ENCODE results near the gene GUCA1C.

GUCA1C gene

GRCh38 chr3:108894981-108895380 is 58.7 kb downstream of the GUCA1C start:
- H3K27me3 ChIP-seq (ENCODE audit: control insufficient read depth, insufficient read depth, low read length), result no peaks in the 10 kb centered on the region
- no peak overlapping the region for H3K4me3 ChIP-seq (ENCODE audit: low read length)
- no peaks in the 10 kb centered on the region for H3K36me3 ChIP-seq (ENCODE audit: control insufficient read depth, insufficient read depth, low read length)
- H3K9ac ChIP-seq (ENCODE audit: low read length), result no peak overlapping the region
- H3K4me1 ChIP-seq (ENCODE audit: control insufficient read depth, insufficient read depth, low read length), result no peaks in the 10 kb centered on the region
- H3K9me3 ChIP-seq (ENCODE audit: control insufficient read depth, low read length), result no peaks in the 10 kb centered on the region

GRCh38 chr3:108891833-108892232 is 61.8 kb downstream of the GUCA1C start:
- Histone ChIP-seq H3K9me3 (ENCODE audit: control insufficient read depth, low read length) (no peaks in the 10 kb centered on the region), H3K9ac (ENCODE audit: low read length) (no peak overlapping the region)

GRCh38 chr3:108887777-108888176 is 65.9 kb downstream of the GUCA1C start:
- H3K36me3 ChIP-seq (ENCODE audit: control insufficient read depth, insufficient read depth, low read length), result no peaks in the 10 kb centered on the region

More at GRCh38 chr3:108891833-108892232, 61.8 kb downstream of the GUCA1C start:
- Histone ChIP-seq H3K4me3 (ENCODE audit: low read length) (no peak overlapping the region), H3K27me3 (ENCODE audit: control insufficient read depth, insufficient read depth, low read length) (no peaks in the 10 kb centered on the region), H3K36me3 (ENCODE audit: control insufficient read depth, insufficient read depth, low read length) (no peaks in the 10 kb centered on the region), H3K4me1 (ENCODE audit: control insufficient read depth, insufficient read depth, low read length) (no peaks in the 10 kb centered on the region)

GRCh38 chr3:108887121-108887520 is 66.6 kb downstream of the GUCA1C start:
- Histone ChIP-seq H3K4me1 (ENCODE audit: control insufficient read depth, insufficient read depth, low read length) (no peaks in the 10 kb centered on the region), H3K36me3 (ENCODE audit: control insufficient read depth, insufficient read depth, low read length) (no peaks in the 10 kb centered on the region), H3K4me3 (ENCODE audit: low read length) (no peak overlapping the region), H3K9ac (ENCODE audit: low read length) (no peak overlapping the region), H3K27me3 (ENCODE audit: control insufficient read depth, insufficient read depth, low read length) (no peaks in the 10 kb centered on the region), H3K9me3 (ENCODE audit: control insufficient read depth, low read length) (no peaks in the 10 kb centered on the region)

More at GRCh38 chr3:108887777-108888176, 65.9 kb downstream of the GUCA1C start:
- H3K4me1 ChIP-seq (ENCODE audit: control insufficient read depth, insufficient read depth, low read length), result no peaks in the 10 kb centered on the region
- H3K4me3 ChIP-seq (ENCODE audit: low read length), result no peak overlapping the region
- no peaks in the 10 kb centered on the region for H3K27me3 ChIP-seq (ENCODE audit: control insufficient read depth, insufficient read depth, low read length)
- no peak overlapping the region for H3K9ac ChIP-seq (ENCODE audit: low read length)
- no peaks in the 10 kb centered on the region for H3K9me3 ChIP-seq (ENCODE audit: control insufficient read depth, low read length)

GRCh38 chr3:108883373-108883772 is 70.3 kb downstream of the GUCA1C start:
- no peaks in the 10 kb centered on the region for H3K27me3 ChIP-seq (ENCODE audit: control insufficient read depth, insufficient read depth, low read length)
- H3K9ac ChIP-seq (ENCODE audit: low read length), result no peak overlapping the region

GRCh38 chr3:108882762-108883161 is 70.9 kb downstream of the GUCA1C start:
- Histone ChIP-seq H3K4me1 (ENCODE audit: control insufficient read depth, insufficient read depth, low read length) (no peaks in the 10 kb centered on the region), H3K4me3 (ENCODE audit: low read length) (no peak overlapping the region), H3K9ac (ENCODE audit: low read length) (no peak overlapping the region), H3K9me3 (ENCODE audit: control insufficient read depth, low read length) (no peaks in the 10 kb centered on the region), H3K36me3 (ENCODE audit: control insufficient read depth, insufficient read depth, low read length) (no peaks in the 10 kb centered on the region), H3K27me3 (ENCODE audit: control insufficient read depth, insufficient read depth, low read length) (no peaks in the 10 kb centered on the region)

More at GRCh38 chr3:108883373-108883772, 70.3 kb downstream of the GUCA1C start:
- no peaks in the 10 kb centered on the region for H3K36me3 ChIP-seq (ENCODE audit: control insufficient read depth, insufficient read depth, low read length)
- no peaks in the 10 kb centered on the region for H3K4me1 ChIP-seq (ENCODE audit: control insufficient read depth, insufficient read depth, low read length)
- H3K4me3 ChIP-seq (ENCODE audit: low read length), result no peak overlapping the region
- H3K9me3 ChIP-seq (ENCODE audit: control insufficient read depth, low read length), result no peaks in the 10 kb centered on the region

GRCh38 chr3:108879915-108880314 is 73.8 kb downstream of the GUCA1C start:
- no peaks in the 10 kb centered on the region for H3K27me3 ChIP-seq (ENCODE audit: control insufficient read depth, insufficient read depth, low read length)
- H3K4me3 ChIP-seq (ENCODE audit: low read length), result no peak overlapping the region
- no peaks in the 10 kb centered on the region for H3K36me3 ChIP-seq (ENCODE audit: control insufficient read depth, insufficient read depth, low read length)
- H3K9me3 ChIP-seq (ENCODE audit: control insufficient read depth, low read length), result no peaks in the 10 kb centered on the region
- no peaks in the 10 kb centered on the region for H3K4me1 ChIP-seq (ENCODE audit: control insufficient read depth, insufficient read depth, low read length)
- H3K9ac ChIP-seq (ENCODE audit: low read length), result no peak overlapping the region

GRCh38 chr3:108877901-108878300 is 75.8 kb downstream of the GUCA1C start:
- no peaks in the 10 kb centered on the region for H3K27me3 ChIP-seq (ENCODE audit: control insufficient read depth, insufficient read depth, low read length)
- H3K4me3 ChIP-seq (ENCODE audit: low read length), result no peak overlapping the region
- H3K9me3 ChIP-seq (ENCODE audit: control insufficient read depth, low read length), result no peaks in the 10 kb centered on the region
- no peaks in the 10 kb centered on the region for H3K4me1 ChIP-seq (ENCODE audit: control insufficient read depth, insufficient read depth, low read length)
- H3K9ac ChIP-seq (ENCODE audit: low read length), result no peak overlapping the region
- H3K36me3 ChIP-seq (ENCODE audit: control insufficient read depth, insufficient read depth, low read length), result no peaks in the 10 kb centered on the region

GRCh38 chr3:108863799-108864135 is 89.9 kb downstream of the GUCA1C start:
- H3K4me3 ChIP-seq (ENCODE audit: low read length), result no peak overlapping the region
- H3K36me3 ChIP-seq (ENCODE audit: control insufficient read depth, insufficient read depth, low read length), result no peaks in the 10 kb centered on the region
- H3K9ac ChIP-seq (ENCODE audit: low read length), result no peak overlapping the region
- H3K4me1 ChIP-seq (ENCODE audit: control insufficient read depth, insufficient read depth, low read length), result no peaks in the 10 kb centered on the region
- no peaks in the 10 kb centered on the region for H3K9me3 ChIP-seq (ENCODE audit: control insufficient read depth, low read length)
- no peaks in the 10 kb centered on the region for H3K27me3 ChIP-seq (ENCODE audit: control insufficient read depth, insufficient read depth, low read length)

- H3K27me3 ChIP-seq (ENCODE audit: control insufficient read depth, insufficient read depth, low read length), result no peaks in the 10 kb centered on the region
- no peaks in the 10 kb centered on the region for H3K9me3 ChIP-seq (ENCODE audit: control insufficient read depth, low read length)
- H3K36me3 ChIP-seq (ENCODE audit: control insufficient read depth, insufficient read depth, low read length), result no peaks in the 10 kb centered on the region
- no peaks in the 10 kb centered on the region for H3K4me1 ChIP-seq (ENCODE audit: control insufficient read depth, insufficient read depth, low read length)
- H3K4me3 ChIP-seq (ENCODE audit: low read length), result no peak overlapping the region
- no peak overlapping the region for H3K9ac ChIP-seq (ENCODE audit: low read length)
These were observed 90.5 kb downstream of the GUCA1C start for GRCh38 chr3:108862865-108863798.

GRCh38 chr3:108861401-108861800 is 92.3 kb downstream of the GUCA1C start:
- Histone ChIP-seq H3K4me3 (ENCODE audit: low read length) (no peak overlapping the region), H3K4me1 (ENCODE audit: control insufficient read depth, insufficient read depth, low read length) (no peaks in the 10 kb centered on the region), H3K9ac (ENCODE audit: low read length) (no peak overlapping the region), H3K27me3 (ENCODE audit: control insufficient read depth, insufficient read depth, low read length) (no peaks in the 10 kb centered on the region), H3K36me3 (ENCODE audit: control insufficient read depth, insufficient read depth, low read length) (no peaks in the 10 kb centered on the region), H3K9me3 (ENCODE audit: control insufficient read depth, low read length) (no peaks in the 10 kb centered on the region)

Data from mucosa of stomach (tissue), 1 donor.